Stimulated activated CD4-positive, alpha-beta T cell treated with anti-CD3 and anti-CD28 coated beads, Interleukin-2, amount 100 ng/mL, for 24 hours (primary cell): Measurements from ENCODE around the gene ZCWPW1.
"Not testable (repeated sequence)": the region's sequence is repeated elsewhere in the genome, so short reads cannot be mapped to it uniquely, and the experiment has no call there.

Experiments used
- DNase-seq, 2 donors: peaks; one replicate each; pipeline ENCODE4 v3.0.0-alpha.2; 2020

Gene ZCWPW1

GRCh38 chr7:100453854-100454253 is 25.4 kb upstream of the ZCWPW1 start:
- not testable (repeated sequence) for DNase-seq

- no peak for DNase-seq
Measured at GRCh38 chr7:100452513-100452912, 24.0 kb upstream of the ZCWPW1 start.

- no peak for DNase-seq
Measured at GRCh38 chr7:100449190-100449795, 20.8 kb upstream of the ZCWPW1 start.

GRCh38 chr7:100447363-100447762 is 18.9 kb upstream of the ZCWPW1 start:
- not testable (repeated sequence) for DNase-seq

- no peak for DNase-seq
Measured at GRCh38 chr7:100446040-100446439, 17.5 kb upstream of the ZCWPW1 start.

GRCh38 chr7:100444311-100445278 is 16.1 kb upstream of the ZCWPW1 start:
- DNase-seq = no peak

- DNase-seq = no peak
Measured at GRCh38 chr7:100443096-100443840, 14.8 kb upstream of the ZCWPW1 start.

- DNase-seq = no peak
Measured at GRCh38 chr7:100441641-100442535, 13.4 kb upstream of the ZCWPW1 start.

GRCh38 chr7:100439244-100439643 is 10.7 kb upstream of the ZCWPW1 start:
- not testable (repeated sequence) for DNase-seq

GRCh38 chr7:100438731-100439130 is 10.2 kb upstream of the ZCWPW1 start:
- not testable (repeated sequence) for DNase-seq

GRCh38 chr7:100438172-100438571 is 9.7 kb upstream of the ZCWPW1 start:
- no peak for DNase-seq

- no peak for DNase-seq
Measured at GRCh38 chr7:100437150-100438100, 8.9 kb upstream of the ZCWPW1 start.

- DNase-seq = peak; percentile 55 to 57
Measured at GRCh38 chr7:100435401-100436304, 7.2 kb upstream of the ZCWPW1 start.

GRCh38 chr7:100434297-100435144 is 6.0 kb upstream of the ZCWPW1 start:
- no peak for DNase-seq

- DNase-seq = no peak
Measured at GRCh38 chr7:100433592-100434296, 5.2 kb upstream of the ZCWPW1 start.

GRCh38 chr7:100433276-100433591 is 4.7 kb upstream of the ZCWPW1 start:
- DNase-seq = no peak

GRCh38 chr7:100432621-100433275 is 4.2 kb upstream of the ZCWPW1 start:
- no peak for DNase-seq

- no peak for DNase-seq
Measured at GRCh38 chr7:100432053-100432452, 3.5 kb upstream of the ZCWPW1 start.
